ENCODE measurements around the gene SIAE. TPM values are rescaled to one million over a fixed set of nuclear protein-coding genes. Genes with fewer than 3 reads are reported as not detected.
A peak's percentile ranks its signal among the peaks of the same experiment; 100 is the strongest.

Gene SIAE
- total and polyA plus RNA-seq, 2 of the 8 experiments (the other 6 are each of a cell fraction or from before 2014, with no cell fraction given) = 2.3 to 3.7 TPM

DNA sequence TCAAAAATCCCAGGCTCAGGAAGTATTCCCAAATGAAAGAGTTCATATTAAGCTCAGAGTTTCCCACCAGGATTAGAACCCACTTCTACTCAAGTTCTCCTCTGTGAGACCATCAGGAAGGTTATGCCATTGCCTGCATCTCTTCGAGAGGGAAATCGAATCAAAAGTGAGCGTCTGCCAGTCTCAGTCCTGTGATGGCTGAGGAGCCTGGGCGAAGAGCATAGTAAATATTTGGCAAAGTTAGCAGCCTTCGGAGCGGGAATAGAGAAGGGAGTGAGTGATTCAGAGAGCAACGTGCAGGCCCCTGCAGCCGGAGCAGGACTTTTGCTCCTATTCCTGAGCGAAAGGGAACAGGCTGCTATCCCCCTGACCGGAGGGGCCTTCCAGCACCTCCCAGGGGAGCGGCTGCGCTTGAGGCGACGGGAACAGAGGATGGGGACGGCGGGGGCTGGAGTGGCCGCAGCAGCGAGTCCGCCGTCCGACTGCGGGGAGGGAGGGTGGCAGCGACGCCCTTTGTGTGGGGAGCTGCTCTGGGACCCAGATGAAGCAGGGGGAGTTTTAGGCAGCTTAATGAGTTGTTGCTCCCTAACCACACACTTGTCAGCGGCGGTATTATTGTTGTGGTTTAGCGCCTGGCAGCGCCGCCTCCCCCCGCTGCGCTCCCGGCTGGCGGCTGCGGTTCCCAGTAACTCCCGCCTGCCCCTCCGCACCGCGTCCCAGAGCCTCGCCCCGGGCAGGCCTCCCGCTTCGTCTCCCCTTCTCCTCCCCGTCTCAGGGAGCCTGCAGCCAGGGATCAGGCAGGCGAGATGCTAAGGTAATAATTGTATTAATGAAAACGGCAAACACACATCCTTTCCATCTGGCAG is 44.5 kb upstream of the SIAE start:
- Histone ChIP-seq H2AK5ac (ENCODE audit: low read depth, low read length) (no peak overlapping the region), H2BK15ac (ENCODE audit: low read length) (no peak overlapping the region), H3K79me1 (ENCODE audit: low read depth, low read length) (no peaks in the 10 kb centered on the region), H4K8ac (ENCODE audit: extremely low read depth, insufficient read depth, low read length) (0 out of 2 replicates have a peak overlapping the region, but pooled peaks have one; percentile 51), H3K9me3 (ENCODE audit: insufficient read depth in 2 of 2, low read depth in 1 of 2, low read length in 1 of 2) (no peaks in the 10 kb centered on the region), H3K23me2 (ENCODE audit: low read depth, low read length) (peaks cover 8% of the 10 kb centered on the region), H4K91ac (replicated peaks; ENCODE audit: insufficient read length, low read length) (no peak overlapping the region), H2BK20ac (ENCODE audit: low read length) (no peak overlapping the region), H3K23ac (ENCODE audit: insufficient read length) (no peak overlapping the region), H3K56ac (replicated peaks; ENCODE audit: insufficient read length, low read depth, low read length) (no peak overlapping the region), H2BK120ac (replicated peaks; ENCODE audit: low read depth, low read length) (no peak overlapping the region), H3K9ac (replicated peaks in 1 of 4; ENCODE audit: extremely low read depth in 1 of 4, low read depth in 3 of 4, low read length in 3 of 4) (no peak overlapping the region), H3K36me3 (ENCODE audit: control insufficient read depth in 2 of 4, insufficient read depth in 4 of 4, low read length in 3 of 4) (no peaks in the 10 kb centered on the region), H3K4me1 (replicated peaks in 1 of 4; ENCODE audit: control insufficient read depth in 3 of 4, insufficient read depth in 4 of 4, low read length in 3 of 4) (peaks cover 0 to 5% (median 3%) of the 10 kb centered on the region in 4 experiments; a peak in 5 of 7 replicates), H3K79me2 (ENCODE audit: control insufficient read depth in 1 of 2, insufficient read depth in 2 of 2, low read length in 2 of 2) (no peaks in the 10 kb centered on the region), H3K4me3 (ENCODE audit: extremely low read depth in 1 of 4, insufficient read depth in 2 of 4, low read depth in 3 of 4, low read length in 4 of 4) (peak overlapping the region; percentile 32 to 60 (median 54); a peak in 7 of 8 replicates), H3K18ac (ENCODE audit: extremely low read depth, low read length) (no peak overlapping the region), H3K27me3 (replicated peaks in 1 of 4; ENCODE audit: control insufficient read depth in 3 of 4, extremely low read depth in 1 of 4, insufficient read depth in 3 of 4, low read length in 3 of 4) (peaks cover 47 to 80% (median 75%) of the 10 kb centered on the region in 4 experiments), H4K5ac (ENCODE audit: insufficient read length, low read depth, low read length) (no peak overlapping the region), H3K27ac (ENCODE audit: low read depth, low read length) (no peak overlapping the region), H3K14ac (ENCODE audit: insufficient read length) (no peak overlapping the region), H2BK5ac (ENCODE audit: low read depth, low read length) (no peak overlapping the region), H2AFZ (ENCODE audit: low read length) (no peak overlapping the region), H4K20me1 (replicated peaks in 1 of 2; ENCODE audit: control insufficient read depth in 1 of 2, insufficient read depth in 2 of 2, low read length in 2 of 2) (no peaks in the 10 kb centered on the region), H3K4me2 (ENCODE audit: insufficient read depth in 1 of 2, low read depth in 2 of 2, low read length in 2 of 2) (peak overlapping the region; percentile 81 to 87), H2BK12ac (ENCODE audit: low read depth, low read length) (no peak overlapping the region), H3K4ac (replicated peaks; ENCODE audit: insufficient read length, low read depth, low read length) (no peak overlapping the region)
- CTCF ChIA-PET (ENCODE audit: partially characterized antibody) = interaction anchor here (0.9 to 1.6 kb wide), 7 partner anchors 16 to 53 kb away, joined by 3 to 6 read pairs (median 4); partner anchors contain the start of gene ESAM
- TF ChIP-seq BCL11A (IDR thresholded peaks at IDR 0.05; ENCODE audit: low read depth in 2 of 2, low read length in 2 of 2) (no peak), EGR1 (IDR thresholded peaks at IDR 0.05; ENCODE audit: borderline replicate concordance, low read depth, low read length) (no peak), KDM4A (IDR thresholded peaks at IDR 0.05; ENCODE audit: low read depth, low read length, severe bottlenecking) (peak; percentile 92), EZH2 (IDR thresholded peaks at IDR 0.05; ENCODE audit: low read depth, low read length, severe bottlenecking) (peak; percentile 88), SUZ12 (IDR thresholded peaks at IDR 0.05; ENCODE audit: low read length) (peak; percentile 87), MAFK (IDR thresholded peaks at IDR 0.05; ENCODE audit: low read depth, low read length) (no peak), CTBP2 (IDR thresholded peaks at IDR 0.05; ENCODE audit: borderline replicate concordance, insufficient read depth, insufficient read length, low read length) (peak; percentile 71), ASH2L (IDR thresholded peaks at IDR 0.05; ENCODE audit: low read length) (peak; percentile 67), RNF2 (IDR thresholded peaks at IDR 0.05; ENCODE audit: borderline replicate concordance, low read depth, low read length, missing control alignments, poor library complexity, severe bottlenecking) (peak; percentile 71)
- TF ChIP-seq, protein P1, sequence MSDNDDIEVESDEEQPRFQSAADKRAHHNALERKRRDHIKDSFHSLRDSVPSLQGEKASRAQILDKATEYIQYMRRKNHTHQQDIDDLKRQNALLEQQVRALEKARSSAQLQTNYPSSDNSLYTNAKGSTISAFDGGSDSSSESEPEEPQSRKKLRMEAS (IDR thresholded peaks at IDR 0.05) = peak; percentile 13; the same call in 1 of the 2 replicates
- DNase-seq (ENCODE audit: low read depth in 1 of 2, low spot score in 2 of 2) = peak in 1 of 2 experiments; percentile 67
- no peak for FAIRE-seq
- 4% methylated on average over 45 of the region's 45 CpGs; no CpG with 5 or more reads in 1 of the 2 experiments for WGBS, 2 experiments (ENCODE audit: extremely low coverage in 1 of 2, insufficient coverage in 1 of 2, insufficient read length in 1 of 2, insufficient replicate concordance in 2 of 2, low coverage in 1 of 2, low lambda C conversion rate in 2 of 2, missing lambda C conversion rate in 1 of 2)
- POLR2A ChIA-PET (ENCODE audit: partially characterized antibody) = interaction anchor here (1.2 to 1.6 kb wide), 3 partner anchors 11 to 82 kb away, joined by 3 to 5 read pairs (median 3); partner anchors contain the start of gene MSANTD2
